HepG2 (cell line): ENCODE data around the gene GUCY2D. TPM values are rescaled to one million over a fixed set of nuclear protein-coding genes. Genes with fewer than 3 reads are reported as not detected.
A peak's percentile ranks its signal among the peaks of the same experiment; 100 is the strongest.

Experiments used
- FIP1L1 ChIP-seq: fragments of 200-400 bp; formaldehyde crosslinking; IDR thresholded peaks from 2 replicates; pipeline ENCODE4 v1.6.1; 2018; ENCODE audit warnings: low read depth, mild to moderate bottlenecking, low read length, moderate library complexity, borderline replicate concordance; ENCODE audit not compliant: insufficient read depth
- IRX3 ChIP-seq: sonication (generic); formaldehyde crosslinking; IDR thresholded peaks from 2 replicates; pipeline ENCODE4 v1.8.1; 2023; ENCODE audit warnings: mild to moderate bottlenecking, low read depth, missing genetic modification reagents, borderline replicate concordance
- JDP2 ChIP-seq: sonication (generic); formaldehyde crosslinking; IDR thresholded peaks from 2 replicates; pipeline ENCODE4 v1.8.1; 2022; ENCODE audit warnings: missing genetic modification reagents, borderline replicate concordance
- NR2C2 ChIP-seq: sonication (generic); formaldehyde crosslinking; IDR thresholded peaks from 2 replicates; pipeline ENCODE4 v1.4.0; 2020; ENCODE audit warnings: missing genetic modification reagents, mild to moderate bottlenecking, moderate library complexity, borderline replicate concordance
- NR2F1 ChIP-seq, 2 experiments: fragments of 450-650 bp in 1 of 2; formaldehyde crosslinking in 1 of 2; IDR thresholded peaks; 2 replicates each; pipeline versions ENCODE4 v1.5.0 to v1.6.1; 2016 to 2020; ENCODE audit warnings: mild to moderate bottlenecking in 1 of 2, missing compliant biosample characterization in 1 of 2, missing genetic modification reagents in 1 of 2, moderate library complexity in 1 of 2
- RAD21 ChIP-seq: fragments of 450-650 bp; formaldehyde crosslinking; IDR thresholded peaks from 2 replicates; pipeline ENCODE4 v1.5.0; 2020; ENCODE audit warnings: mild to moderate bottlenecking
- RBM22 ChIP-seq: fragments of 200-400 bp; formaldehyde crosslinking; optimal IDR thresholded peaks from 2 replicates; pipeline ENCODE3; 2017; ENCODE audit warnings: mild to moderate bottlenecking, low read length, moderate library complexity
- RERE ChIP-seq: IDR thresholded peaks from 2 replicates; pipeline ENCODE4 v1.6.1; 2016; ENCODE audit warnings: low read depth, missing genetic modification reagents, missing compliant biosample characterization
- SIX4 ChIP-seq: sonication (generic); formaldehyde crosslinking; IDR thresholded peaks from 2 replicates; pipeline ENCODE4 v1.4.0; 2020; ENCODE audit warnings: missing genetic modification reagents
- SMAD3 ChIP-seq: sonication (generic); formaldehyde crosslinking; IDR thresholded peaks from 2 replicates; pipeline ENCODE4 v1.4.0; 2020; ENCODE audit warnings: missing genetic modification reagents
- ZBTB10 ChIP-seq: sonication (generic); formaldehyde crosslinking; IDR thresholded peaks from 2 replicates; pipeline ENCODE4 v1.4.0; 2020; ENCODE audit warnings: missing genetic modification reagents, borderline replicate concordance
- ZNF232 ChIP-seq: sonication (generic); formaldehyde crosslinking; IDR thresholded peaks from 2 replicates; pipeline ENCODE4 v1.4.0; 2020; ENCODE audit warnings: missing genetic modification reagents, borderline replicate concordance
- ZNF282 ChIP-seq: fragments of 450-650 bp; IDR thresholded peaks from 2 replicates; pipeline ENCODE4 v1.6.1; 2018; ENCODE audit not compliant: partially characterized antibody
- ZNF383 ChIP-seq: sonication (generic); formaldehyde crosslinking; IDR thresholded peaks from 2 replicates; pipeline ENCODE4 v1.4.0; 2020; ENCODE audit warnings: missing genetic modification reagents, mild to moderate bottlenecking, borderline replicate concordance
- ZNF446 ChIP-seq: sonication (generic); formaldehyde crosslinking; IDR thresholded peaks from 2 replicates; pipeline ENCODE4 v1.5.0; 2020; ENCODE audit warnings: mild to moderate bottlenecking, missing genetic modification reagents
- ZNF501 ChIP-seq: sonication (generic); formaldehyde crosslinking; IDR thresholded peaks from 2 replicates; pipeline ENCODE4 v1.5.1; 2020; ENCODE audit warnings: mild to moderate bottlenecking, moderate library complexity, missing genetic modification reagents
- ZNF558 ChIP-seq: sonication (generic); formaldehyde crosslinking; IDR thresholded peaks from 2 replicates; pipeline ENCODE4 v1.9.0; 2022; ENCODE audit warnings: mild to moderate bottlenecking, missing genetic modification reagents, borderline replicate concordance
- ZNF576 ChIP-seq: sonication (generic); formaldehyde crosslinking; IDR thresholded peaks from 2 replicates; pipeline ENCODE4 v1.4.0; 2020; ENCODE audit warnings: mild to moderate bottlenecking, missing genetic modification reagents
- ZZZ3 ChIP-seq: sonication (generic); formaldehyde crosslinking; IDR thresholded peaks from 2 replicates; pipeline ENCODE4 v1.4.0; 2020; ENCODE audit warnings: missing genetic modification reagents, mild to moderate bottlenecking, borderline replicate concordance
- polyA plus RNA-seq, 8 experiments: library from polyadenylated mRNA; depleted of rRNA in 3 of 8; stranded (reverse) in 7 of 8; unstranded in 1 of 8; fragments of >200 nt; fragmentation: Illumina TruSeq in 4 of 8; extraction: Trizol in 4 of 8; gene quantifications; 2 replicates each; pipeline versions ENCODE4 v1.2.1 to v1.2.3, GENCODE V29; 2011 to 2016; ENCODE audit warnings: low read depth in 4 of 8, missing spikeins in 1 of 8, mixed read lengths in 1 of 8; ENCODE audit not compliant: insufficient read depth in 1 of 8
- total RNA-seq, 5 experiments: library from RNA; depleted of rRNA; stranded (reverse); fragments of >200 nt; fragmentation: Illumina TruSeq; extraction: Trizol; gene quantifications; 2 replicates each; pipeline ENCODE4 v1.2.3, GENCODE V29; 2016; ENCODE audit warnings: low read depth in 1 of 5

Gene GUCY2D
- total and polyA plus RNA-seq, 2 of the 13 experiments (the other 11 are each of a cell fraction or from before 2014, with no cell fraction given): not detected

GRCh38 chr17:8056232-8056975 lies 54.0 kb downstream of the GUCY2D start (continued):
- peak; percentile 63 for TF ChIP-seq NR2C2 (CRISPR knock-in tag)
- TF ChIP-seq ZNF282: no peak
- peak; percentile 47; the same call in 1 of the 2 replicates for TF ChIP-seq SIX4 (CRISPR knock-in tag)
- TF ChIP-seq SMAD3 (CRISPR knock-in tag): no peak
- TF ChIP-seq RERE (CRISPR knock-in tag): peak; percentile 100
- no peak for TF ChIP-seq FIP1L1
- TF ChIP-seq IRX3 (CRISPR knock-in tag): no peak; the same call in 1 of the 2 replicates
- TF ChIP-seq RBM22: no peak
- no peak for TF ChIP-seq ZNF558
- TF ChIP-seq ZNF576: no peak
- no peak for TF ChIP-seq ZNF501 (CRISPR knock-in tag)
- TF ChIP-seq ZBTB10 (CRISPR knock-in tag): no peak
- TF ChIP-seq ZNF446 (CRISPR knock-in tag): no peak
- TF ChIP-seq JDP2 (CRISPR knock-in tag): no peak; the same call in 1 of the 2 replicates
- no peak for TF ChIP-seq ZNF383 (CRISPR knock-in tag)
- TF ChIP-seq RAD21 (CRISPR knock-in tag): 0 out of 2 replicates have a peak, but pooled peaks have one; percentile 15
- TF ChIP-seq ZNF232: peak; percentile 56; the same call in 1 of the 2 replicates
- TF ChIP-seq NR2F1 (CRISPR knock-in tag; IDR thresholded peaks at IDR 0.05): peak in 1 of 2 experiments; percentile 33; a peak in 1 of 4 replicates
- TF ChIP-seq ZZZ3 (CRISPR knock-in tag): 0 out of 2 replicates have a peak, but pooled peaks have one; percentile 19
